Bronchial epithelial cell (primary cell): Measurements from ENCODE around the gene NR1H4. TPM values are rescaled to one million over a fixed set of nuclear protein-coding genes. Genes with fewer than 3 reads are reported as not detected.
A peak's percentile ranks its signal among the peaks of the same experiment; 100 is the strongest.

Experiments
- DNase-seq: peaks from one replicate; pipeline ENCODE4 v3.0.0-alpha.2; 2010; ENCODE audit warnings: low read depth
- FAIRE-seq: peaks from 2 replicates; lab custom pipeline; 2011; peaks lifted over from hg19 to GRCh38; lab: Jason Lieb, UNC
- H3K27me3 ChIP-seq: 2 replicates; pipeline ENCODE4 v1.5.1; 2011; ENCODE audit warnings: low read length; ENCODE audit not compliant: control insufficient read depth, insufficient read depth
- H3K36me3 ChIP-seq: 2 replicates; pipeline ENCODE4 v1.5.1; 2011; ENCODE audit warnings: low read length; ENCODE audit not compliant: control insufficient read depth, insufficient read depth
- H3K4me3 ChIP-seq: 2 replicates; pipeline ENCODE4 v1.5.1; 2011; ENCODE audit warnings: mild to moderate bottlenecking, low read depth, low read length, control low read depth
- total RNA-seq: library from RNA; depleted of rRNA; stranded (reverse); fragments of >200 nt; gene quantifications from 2 replicates; pipeline ENCODE4 v1.2.1, GENCODE V29; 2014
- TF ChIP-seq, protein P1 (sequence below): IDR thresholded peaks from 2 replicates; pipeline ENCODE4 v1.5.1; 2011; ENCODE audit warnings: mild to moderate bottlenecking, moderate library complexity, low read length, control low read depth, inconsistent platforms; ENCODE audit not compliant: insufficient read depth, severe bottlenecking

NR1H4 gene
- total RNA-seq, 1 donor from 2014 or later, result not detected

GRCh38 chr12:100564090-100564489 is 90.4 kb downstream of the NR1H4 start:
- no peak overlapping the region for H3K4me3 ChIP-seq
- H3K36me3 ChIP-seq, result no peaks in the 10 kb centered on the region
- no peak for FAIRE-seq
- no peaks in the 10 kb centered on the region for H3K27me3 ChIP-seq
- TF ChIP-seq, protein P1, sequence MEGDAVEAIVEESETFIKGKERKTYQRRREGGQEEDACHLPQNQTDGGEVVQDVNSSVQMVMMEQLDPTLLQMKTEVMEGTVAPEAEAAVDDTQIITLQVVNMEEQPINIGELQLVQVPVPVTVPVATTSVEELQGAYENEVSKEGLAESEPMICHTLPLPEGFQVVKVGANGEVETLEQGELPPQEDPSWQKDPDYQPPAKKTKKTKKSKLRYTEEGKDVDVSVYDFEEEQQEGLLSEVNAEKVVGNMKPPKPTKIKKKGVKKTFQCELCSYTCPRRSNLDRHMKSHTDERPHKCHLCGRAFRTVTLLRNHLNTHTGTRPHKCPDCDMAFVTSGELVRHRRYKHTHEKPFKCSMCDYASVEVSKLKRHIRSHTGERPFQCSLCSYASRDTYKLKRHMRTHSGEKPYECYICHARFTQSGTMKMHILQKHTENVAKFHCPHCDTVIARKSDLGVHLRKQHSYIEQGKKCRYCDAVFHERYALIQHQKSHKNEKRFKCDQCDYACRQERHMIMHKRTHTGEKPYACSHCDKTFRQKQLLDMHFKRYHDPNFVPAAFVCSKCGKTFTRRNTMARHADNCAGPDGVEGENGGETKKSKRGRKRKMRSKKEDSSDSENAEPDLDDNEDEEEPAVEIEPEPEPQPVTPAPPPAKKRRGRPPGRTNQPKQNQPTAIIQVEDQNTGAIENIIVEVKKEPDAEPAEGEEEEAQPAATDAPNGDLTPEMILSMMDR, result no peak
- no peak for DNase-seq

DNA sequence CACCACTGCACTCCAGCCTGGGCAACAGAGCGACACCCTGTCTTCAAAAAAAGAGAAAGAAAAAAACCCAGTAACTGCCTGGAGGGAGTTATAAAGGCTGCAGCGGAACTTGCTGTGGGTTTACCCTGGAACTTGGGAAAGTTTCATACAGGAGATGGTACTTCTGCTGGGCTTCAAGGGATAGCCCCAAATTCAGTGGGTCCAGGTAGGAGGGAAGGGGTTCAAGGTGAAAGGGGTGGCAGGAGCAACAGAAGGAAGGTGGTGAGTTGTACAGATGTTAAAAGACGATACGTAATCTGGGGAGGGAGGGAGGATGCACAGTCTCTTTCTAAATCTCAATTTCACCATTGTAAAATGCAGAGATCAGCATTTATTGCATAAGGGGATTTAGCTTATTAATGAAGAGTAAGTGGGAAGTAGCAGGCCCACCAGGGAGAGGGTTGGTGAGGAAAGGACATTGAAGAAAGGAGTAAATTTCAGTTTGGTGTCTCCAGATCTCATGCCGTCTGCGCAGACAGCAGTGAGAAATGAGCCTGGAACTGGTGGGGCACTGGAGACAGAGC is 91.3 kb downstream of the NR1H4 start:
- H3K27me3 ChIP-seq, result no peaks in the 10 kb centered on the region
- H3K36me3 ChIP-seq, result no peaks in the 10 kb centered on the region
- TF ChIP-seq, protein P1, result no peak
- H3K4me3 ChIP-seq, result no peak overlapping the region
- no peak for FAIRE-seq
- no peak for DNase-seq

- no peak for FAIRE-seq
- TF ChIP-seq, protein P1, result no peak
- Histone ChIP-seq H3K36me3 (no peaks in the 10 kb centered on the region), H3K4me3 (no peak overlapping the region), H3K27me3 (no peaks in the 10 kb centered on the region)
- DNase-seq, result no peak
Observed at GRCh38 chr12:100565987-100566545, 92.4 kb downstream of the NR1H4 start.

DNA sequence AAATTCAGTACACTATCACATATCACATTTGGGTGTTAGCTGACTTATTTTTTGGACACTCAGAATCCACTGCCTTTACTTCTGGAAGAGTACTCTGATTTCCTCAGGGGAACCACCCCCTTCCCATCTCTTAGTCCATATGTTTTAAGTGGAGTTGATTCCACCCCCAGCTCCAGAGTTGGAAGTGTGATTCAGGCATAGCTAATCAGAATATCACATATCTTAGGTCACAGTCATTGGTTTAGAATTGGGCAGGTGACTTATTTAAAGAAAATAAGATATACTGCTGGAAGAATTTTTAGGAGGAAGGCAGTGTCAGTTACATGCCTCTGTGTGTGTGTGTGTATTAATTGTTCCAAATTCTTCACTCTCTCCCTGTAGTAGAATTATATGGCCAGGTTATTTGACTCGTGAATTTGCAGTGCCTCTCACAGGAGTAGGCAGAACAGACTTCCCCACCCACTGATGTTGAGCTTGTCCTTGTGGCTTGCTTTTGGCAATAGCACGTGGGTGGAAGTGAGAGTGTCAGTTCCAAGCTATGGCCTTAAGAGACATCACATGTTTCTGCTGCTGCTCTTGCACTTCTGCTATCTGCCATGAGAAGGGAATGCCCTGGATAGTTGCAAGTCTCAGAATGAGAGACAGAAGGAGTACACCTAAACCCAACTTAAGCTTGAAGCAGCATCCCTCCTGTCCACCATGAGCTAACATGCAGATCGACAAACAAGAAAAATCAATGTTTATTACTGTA is 93.4 kb downstream of the NR1H4 start:
- TF ChIP-seq, protein P1, result no peak
- H3K4me3 ChIP-seq, result no peak overlapping the region
- no peaks in the 10 kb centered on the region for H3K36me3 ChIP-seq
- DNase-seq (peak; percentile 28), FAIRE-seq (no peak)
- no peaks in the 10 kb centered on the region for H3K27me3 ChIP-seq

DNA sequence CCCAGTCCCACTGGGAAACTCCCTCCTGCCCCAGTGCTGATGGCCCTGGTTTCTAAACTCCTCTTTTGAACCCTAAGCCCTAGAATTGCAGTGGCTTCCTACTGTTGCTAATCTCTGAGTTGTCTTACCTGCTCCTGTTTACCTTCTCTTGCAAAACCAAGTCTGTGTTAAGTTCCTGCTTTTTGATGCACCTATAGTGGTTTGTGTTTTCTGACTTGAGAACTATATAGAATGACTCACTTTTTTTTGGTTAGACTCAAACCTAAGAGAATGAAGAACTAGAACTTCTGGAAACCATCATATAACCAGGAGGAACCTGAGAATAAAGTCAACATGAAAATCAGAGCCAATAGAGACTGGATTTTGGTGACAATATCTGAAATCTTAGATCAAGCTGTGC is 94.3 kb downstream of the NR1H4 start:
- DNase-seq, result peak; percentile 25
- H3K27me3 ChIP-seq, result no peaks in the 10 kb centered on the region
- TF ChIP-seq, protein P1, result no peak
- no peak for FAIRE-seq
- no peak overlapping the region for H3K4me3 ChIP-seq
- H3K36me3 ChIP-seq, result no peaks in the 10 kb centered on the region
